ENCODE measurements around the gene CLCN2. TPM values are rescaled to one million over a fixed set of nuclear protein-coding genes. Genes with fewer than 3 reads are reported as not detected.

Gene CLCN2
- total RNA-seq, 4 donors from 2014 or later: 1.3 to 5.8 (median 1.9) TPM

GRCh38 chr3:184389935-184390528 is 28.6 kb upstream of the CLCN2 start:
- no peak for TF ChIP-seq CTCF (IDR thresholded peaks at IDR 0.05; ENCODE audit: low read depth)

- TF ChIP-seq CTCF (IDR thresholded peaks at IDR 0.05; ENCODE audit: low read depth): no peak
These were observed 28.0 kb upstream of the CLCN2 start for GRCh38 chr3:184389384-184389783.

- TF ChIP-seq CTCF (IDR thresholded peaks at IDR 0.05; ENCODE audit: low read depth): no peak
These were observed 27.5 kb upstream of the CLCN2 start for GRCh38 chr3:184388936-184389230.

- TF ChIP-seq CTCF (IDR thresholded peaks at IDR 0.05; ENCODE audit: low read depth): no peak
These were observed 26.9 kb upstream of the CLCN2 start for GRCh38 chr3:184388164-184388935.

DNA sequence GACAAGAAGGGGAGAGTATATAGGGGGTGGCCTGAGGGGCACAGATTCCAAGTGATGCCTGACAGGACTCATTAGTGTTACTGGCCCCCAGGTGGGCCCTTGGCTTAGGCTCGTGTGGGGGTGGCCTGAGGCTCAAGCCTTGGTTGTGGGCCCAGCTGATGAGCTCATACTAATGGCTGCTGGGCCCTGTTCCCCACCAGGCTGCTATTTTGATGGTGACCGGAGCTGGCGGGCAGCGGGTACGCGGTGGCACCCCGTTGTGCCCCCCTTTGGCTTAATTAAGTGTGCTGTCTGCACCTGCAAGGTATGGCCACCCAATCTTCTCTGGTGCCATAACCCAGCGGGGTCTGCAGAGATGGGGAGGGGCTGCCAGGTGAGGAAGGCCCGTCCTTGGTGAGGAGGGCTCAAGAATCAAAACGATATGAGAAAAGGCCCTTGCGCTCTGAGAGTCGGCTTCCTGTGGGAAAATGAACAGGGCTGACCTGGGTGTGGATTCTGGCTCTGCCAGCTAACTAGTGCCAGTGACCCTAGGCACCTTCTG is 25.8 kb upstream of the CLCN2 start:
- no peak for TF ChIP-seq CTCF (IDR thresholded peaks at IDR 0.05; ENCODE audit: low read depth)

DNA sequence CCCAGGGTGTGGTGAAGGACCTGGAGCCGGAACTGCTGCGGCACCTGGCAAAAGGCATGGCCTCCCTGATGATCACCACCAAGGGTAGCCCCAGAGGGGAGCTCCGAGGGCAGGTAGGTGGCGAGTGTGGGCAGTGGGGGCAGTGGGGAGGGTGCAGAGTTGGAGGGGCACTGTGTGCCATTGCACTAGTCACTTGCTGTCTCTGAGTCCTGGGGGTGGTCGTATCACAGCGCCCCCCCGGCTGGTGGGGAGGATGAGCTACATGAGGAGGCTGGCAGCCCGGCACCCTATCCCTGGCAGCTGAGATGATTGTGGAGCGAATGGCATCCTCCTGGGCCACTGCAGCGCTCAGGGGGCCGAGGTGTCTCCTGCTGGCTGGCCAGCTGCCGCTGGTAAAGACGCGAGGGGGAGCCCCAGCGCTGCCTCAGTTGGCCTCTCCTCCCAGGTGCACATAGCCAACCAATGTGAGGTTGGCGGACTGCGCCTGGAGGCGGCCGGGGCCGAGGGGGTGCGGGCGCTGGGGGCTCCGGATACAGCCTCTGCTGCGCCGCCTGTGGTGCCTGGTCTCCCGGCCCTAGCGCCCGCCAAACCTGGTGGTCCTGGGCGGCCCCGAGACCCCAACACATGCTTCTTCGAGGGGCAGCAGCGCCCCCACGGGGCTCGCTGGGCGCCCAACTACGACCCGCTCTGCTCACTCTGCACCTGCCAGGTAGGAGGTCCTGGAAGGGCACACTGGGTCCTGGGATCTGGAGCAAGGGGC is 24.8 kb upstream of the CLCN2 start:
- no peak for TF ChIP-seq CTCF (IDR thresholded peaks at IDR 0.05; ENCODE audit: low read depth)

DNA sequence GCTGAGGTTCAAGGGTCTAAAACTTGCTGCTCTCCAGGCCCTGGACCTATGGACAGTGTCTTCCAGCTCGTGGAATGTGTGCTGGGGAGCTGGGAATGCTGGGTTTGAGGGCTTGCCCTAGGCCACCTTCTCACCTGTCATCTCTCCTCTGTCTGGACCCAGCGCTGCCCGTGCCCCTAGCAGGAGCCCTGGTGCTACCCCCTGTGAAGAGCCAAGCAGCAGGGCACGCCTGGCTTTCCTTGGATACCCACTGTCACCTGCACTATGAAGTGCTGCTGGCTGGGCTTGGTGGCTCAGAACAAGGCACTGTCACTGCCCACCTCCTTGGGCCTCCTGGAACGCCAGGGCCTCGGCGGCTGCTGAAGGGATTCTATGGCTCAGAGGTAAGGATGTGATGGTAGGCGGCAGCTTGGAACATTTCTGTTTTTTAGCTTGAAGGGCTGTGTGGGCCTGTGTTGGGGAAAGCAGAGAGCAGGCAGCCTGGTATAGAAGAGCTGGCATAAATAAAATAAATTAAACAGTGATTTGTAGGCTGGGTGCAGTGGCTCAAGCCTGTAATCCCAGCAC is 23.5 kb upstream of the CLCN2 start:
- no peak for TF ChIP-seq CTCF (IDR thresholded peaks at IDR 0.05; ENCODE audit: low read depth)
